NCI-H1694 (cell line): Measurements from ENCODE around the gene SLC24A4.

Source experiments
- DNase-seq: peaks from one replicate; lab custom pipeline; 2025; lab: John Stamatoyannopoulos, UW

SLC24A4 gene

GRCh38 chr14:92501891-92502351 lies 179.0 kb downstream of the SLC24A4 start:
- no peak for DNase-seq

GRCh38 chr14:92502541-92503286 lies 179.7 kb downstream of the SLC24A4 start:
- DNase-seq = no peak

- no peak for DNase-seq
Measured at GRCh38 chr14:92503756-92504491, 181.0 kb downstream of the SLC24A4 start.

GRCh38 chr14:92505826-92506225 lies 182.9 kb downstream of the SLC24A4 start:
- DNase-seq = no peak

GRCh38 chr14:92506231-92506630 lies 183.3 kb downstream of the SLC24A4 start:
- DNase-seq = no peak

GRCh38 chr14:92507174-92507768 lies 184.3 kb downstream of the SLC24A4 start:
- DNase-seq = no peak

- DNase-seq = no peak
Measured at GRCh38 chr14:92510972-92511371, 188.0 kb downstream of the SLC24A4 start.

GRCh38 chr14:92511453-92512238 lies 188.7 kb downstream of the SLC24A4 start:
- no peak for DNase-seq

- DNase-seq = no peak
Measured at GRCh38 chr14:92512807-92513203, 189.8 kb downstream of the SLC24A4 start.

GRCh38 chr14:92513204-92513965 lies 190.4 kb downstream of the SLC24A4 start, which contains the start of gene RIN3:
TSS of gene RIN3 (plus strand) at chr14:92513781. CDS start at chr14:92513933, 152 bp downstream.
- no peak for DNase-seq

- DNase-seq = no peak
Measured at GRCh38 chr14:92513966-92514843, 191.2 kb downstream of the SLC24A4 start.

- no peak for DNase-seq
Measured at GRCh38 chr14:92514844-92515514, 192.0 kb downstream of the SLC24A4 start.

GRCh38 chr14:92515546-92516343 lies 192.8 kb downstream of the SLC24A4 start:
- no peak for DNase-seq

- no peak for DNase-seq
Measured at GRCh38 chr14:92516344-92516965, 193.5 kb downstream of the SLC24A4 start.

- DNase-seq = peak; percentile 48
Measured at GRCh38 chr14:92516966-92517506, 194.1 kb downstream of the SLC24A4 start.

- DNase-seq = no peak
Measured at GRCh38 chr14:92517761-92518160, 194.8 kb downstream of the SLC24A4 start.

- no peak for DNase-seq
Measured at GRCh38 chr14:92519246-92520101, 196.5 kb downstream of the SLC24A4 start.
